HG03139 (cell line): ENCODE data around the gene PCDHGA12.

Source experiments
- ATAC-seq: cut with Tn5 transposase; IDR thresholded peaks from one replicate; pipeline ENCODE4 v1.9.1; 2021; ENCODE audit not compliant: unreplicated experiment

The PCDHGA12 gene

DNA sequence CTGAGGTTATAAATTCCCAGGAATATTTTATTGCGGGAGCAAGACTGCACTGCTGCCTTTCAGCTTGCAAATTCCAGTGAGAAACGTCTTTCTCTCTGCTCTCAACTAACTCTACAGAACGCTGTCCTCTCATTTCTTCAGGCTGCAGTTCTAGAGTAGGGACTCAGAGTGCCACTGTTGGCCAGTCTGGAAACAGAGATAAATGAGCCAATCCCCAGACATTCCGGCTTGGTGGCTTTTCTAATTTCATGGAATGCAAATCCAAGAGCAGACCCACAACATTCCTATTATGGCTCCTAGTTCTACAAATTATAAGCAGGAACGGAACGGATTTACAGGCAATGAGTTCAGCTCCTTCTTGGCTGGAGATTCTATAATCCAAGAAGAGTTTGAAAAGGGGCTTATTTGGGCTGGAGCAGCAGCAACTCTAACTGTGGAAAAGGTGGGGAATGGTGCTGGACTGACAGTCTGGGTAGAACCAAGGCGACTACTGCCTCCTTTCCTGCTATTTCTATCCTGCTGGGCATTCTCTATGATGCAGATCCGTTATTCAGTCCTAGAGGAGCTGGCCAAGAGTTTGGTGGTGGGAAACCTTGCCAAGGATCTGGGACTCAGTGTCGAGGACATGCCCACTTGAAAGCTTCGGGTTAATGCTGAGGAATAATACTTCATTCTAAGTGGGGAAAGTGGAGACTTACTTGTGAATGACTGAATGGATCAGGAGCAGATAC lies 9.3 kb downstream of the PCDHGA12 start:
- no peak for ATAC-seq

DNA sequence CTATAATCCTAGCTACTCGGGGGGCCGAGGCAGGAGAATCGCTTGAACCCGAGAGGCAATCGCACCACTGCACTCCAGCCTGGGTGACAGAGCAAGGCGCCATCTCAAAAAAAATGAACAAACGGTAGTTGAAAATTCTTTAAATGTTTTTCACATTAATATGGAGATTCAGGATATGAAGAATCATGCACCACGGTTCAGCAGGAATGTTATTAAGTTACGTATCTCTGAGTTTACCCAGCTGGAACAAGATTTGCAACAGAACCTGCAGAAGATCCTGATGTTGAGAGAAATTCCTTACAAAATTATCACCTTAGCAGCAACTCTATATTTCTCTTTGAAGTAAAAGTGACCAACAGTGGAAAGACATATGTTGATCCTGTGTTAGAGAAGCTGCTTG lies 10.0 kb downstream of the PCDHGA12 start:
- ATAC-seq: no peak

DNA sequence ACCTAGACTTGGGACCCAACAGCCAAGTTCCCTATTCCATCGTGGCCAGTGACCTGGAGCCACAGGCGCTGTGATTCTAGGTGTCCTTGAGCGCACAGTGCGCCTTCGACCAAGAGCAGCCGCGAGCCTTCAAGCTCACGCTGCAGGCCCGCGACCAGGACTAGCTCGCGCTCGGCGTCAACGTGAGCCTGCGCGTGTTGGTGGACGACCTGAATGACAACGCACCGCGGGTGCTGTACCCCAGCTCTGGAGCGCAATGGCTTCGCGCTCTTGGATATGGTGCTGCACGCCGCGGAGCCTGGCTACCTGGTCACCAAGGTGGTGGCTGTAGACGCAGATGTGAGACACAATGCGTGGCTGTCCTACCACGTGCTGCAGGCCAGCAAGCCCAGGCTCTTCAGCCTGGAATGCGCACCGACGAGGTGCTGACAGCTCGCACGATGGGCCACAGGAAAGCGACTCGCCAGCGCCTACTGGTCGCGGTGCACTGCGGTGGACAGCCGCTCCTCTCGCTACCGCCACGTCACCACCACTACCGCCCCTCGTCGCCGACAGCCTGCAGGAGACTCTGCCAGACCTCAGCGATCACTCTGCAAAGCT lies 11.4 kb downstream of the PCDHGA12 start:
- ATAC-seq: no peak

DNA sequence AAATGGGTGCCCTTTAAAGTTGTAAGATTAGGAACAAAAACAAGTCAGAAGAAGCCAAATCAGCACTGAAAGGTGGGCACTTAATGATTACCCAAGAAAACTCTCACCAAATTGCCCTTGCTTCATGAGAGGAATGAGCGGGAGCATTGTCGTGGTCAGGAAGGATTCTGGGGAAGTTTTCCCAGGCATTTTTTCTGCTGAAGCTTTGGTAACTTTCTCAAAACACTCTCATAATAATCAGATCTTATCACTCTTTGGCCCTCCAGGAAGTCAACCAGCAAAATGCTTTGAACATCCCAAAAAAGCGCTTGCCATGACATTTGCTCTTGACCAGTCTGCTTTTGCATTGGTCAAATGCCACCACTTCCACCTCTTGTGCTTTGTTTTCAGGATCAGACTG lies 35.0 kb downstream of the PCDHGA12 start:
- no peak for ATAC-seq

DNA sequence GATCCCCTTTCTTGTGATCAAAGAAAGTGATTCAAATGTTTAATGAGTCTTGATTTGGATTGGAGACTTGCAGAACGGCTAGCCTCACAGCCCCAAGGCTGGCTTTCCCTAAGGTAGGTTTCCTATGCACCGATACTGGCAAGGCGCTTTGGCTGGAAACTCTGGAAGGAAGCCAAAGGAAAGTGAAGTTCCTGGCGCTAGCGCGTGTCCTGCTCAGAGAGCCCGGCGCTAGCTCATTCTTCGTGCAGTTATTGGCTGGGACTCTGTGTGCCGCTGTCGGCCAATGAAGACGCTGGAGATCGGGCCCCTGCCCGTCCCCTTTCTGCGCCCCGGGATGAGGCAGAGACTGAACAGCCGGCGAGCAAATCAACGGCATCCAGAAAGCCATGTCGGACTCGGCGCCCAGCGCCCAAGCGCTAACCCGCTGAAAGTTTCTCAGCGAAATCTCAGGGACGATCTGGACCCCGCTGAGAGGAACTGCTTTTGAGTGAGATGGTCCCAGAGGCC lies 45.4 kb downstream of the PCDHGA12 start, which contains the start of gene PCDHGC3:
Gene PCDHGC3 (plus strand): TSS at position 342 of the 507 bp plus-strand sequence. CDS start 151 bp downstream, at position 493.
- peak; percentile 96 for ATAC-seq

DNA sequence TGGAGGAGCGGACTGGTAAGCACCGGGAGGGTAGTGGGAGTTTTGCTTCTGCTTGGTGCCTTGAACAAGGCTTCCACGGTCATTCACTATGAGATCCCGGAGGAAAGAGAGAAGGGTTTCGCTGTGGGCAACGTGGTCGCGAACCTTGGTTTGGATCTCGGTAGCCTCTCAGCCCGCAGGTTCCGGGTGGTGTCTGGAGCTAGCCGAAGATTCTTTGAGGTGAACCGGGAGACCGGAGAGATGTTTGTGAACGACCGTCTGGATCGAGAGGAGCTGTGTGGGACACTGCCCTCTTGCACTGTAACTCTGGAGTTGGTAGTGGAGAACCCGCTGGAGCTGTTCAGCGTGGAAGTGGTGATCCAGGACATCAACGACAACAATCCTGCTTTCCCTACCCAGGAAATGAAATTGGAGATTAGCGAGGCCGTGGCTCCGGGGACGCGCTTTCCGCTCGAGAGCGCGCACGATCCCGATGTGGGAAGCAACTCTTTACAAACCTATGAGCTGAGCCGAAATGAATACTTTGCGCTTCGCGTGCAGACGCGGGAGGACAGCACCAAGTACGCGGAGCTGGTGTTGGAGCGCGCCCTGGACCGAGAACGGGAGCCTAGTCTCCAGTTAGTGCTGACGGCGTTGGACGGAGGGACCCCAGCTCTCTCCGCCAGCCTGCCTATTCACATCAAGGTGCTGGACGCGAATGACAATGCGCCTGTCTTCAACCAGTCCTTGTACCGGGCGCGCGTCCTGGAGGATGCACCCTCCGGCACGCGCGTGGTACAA lies 46.0 kb downstream of the PCDHGA12 start:
- no peak for ATAC-seq

DNA sequence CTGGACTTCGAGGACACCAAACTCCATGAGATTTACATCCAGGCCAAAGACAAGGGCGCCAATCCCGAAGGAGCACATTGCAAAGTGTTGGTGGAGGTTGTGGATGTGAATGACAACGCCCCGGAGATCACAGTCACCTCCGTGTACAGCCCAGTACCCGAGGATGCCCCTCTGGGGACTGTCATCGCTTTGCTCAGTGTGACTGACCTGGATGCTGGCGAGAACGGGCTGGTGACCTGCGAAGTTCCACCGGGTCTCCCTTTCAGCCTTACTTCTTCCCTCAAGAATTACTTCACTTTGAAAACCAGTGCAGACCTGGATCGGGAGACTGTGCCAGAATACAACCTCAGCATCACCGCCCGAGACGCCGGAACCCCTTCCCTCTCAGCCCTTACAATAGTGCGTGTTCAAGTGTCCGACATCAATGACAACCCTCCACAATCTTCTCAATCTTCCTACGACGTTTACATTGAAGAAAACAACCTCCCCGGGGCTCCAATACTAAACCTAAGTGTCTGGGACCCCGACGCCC lies 46.8 kb downstream of the PCDHGA12 start:
- ATAC-seq: no peak

DNA sequence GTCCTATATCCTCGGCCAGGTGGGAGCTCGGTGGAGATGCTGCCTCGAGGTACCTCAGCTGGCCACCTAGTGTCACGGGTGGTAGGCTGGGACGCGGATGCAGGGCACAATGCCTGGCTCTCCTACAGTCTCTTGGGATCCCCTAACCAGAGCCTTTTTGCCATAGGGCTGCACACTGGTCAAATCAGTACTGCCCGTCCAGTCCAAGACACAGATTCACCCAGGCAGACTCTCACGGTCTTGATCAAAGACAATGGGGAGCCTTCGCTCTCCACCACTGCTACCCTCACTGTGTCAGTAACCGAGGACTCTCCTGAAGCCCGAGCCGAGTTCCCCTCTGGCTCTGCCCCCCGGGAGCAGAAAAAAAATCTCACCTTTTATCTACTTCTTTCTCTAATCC lies 47.5 kb downstream of the PCDHGA12 start:
- no peak for ATAC-seq

DNA sequence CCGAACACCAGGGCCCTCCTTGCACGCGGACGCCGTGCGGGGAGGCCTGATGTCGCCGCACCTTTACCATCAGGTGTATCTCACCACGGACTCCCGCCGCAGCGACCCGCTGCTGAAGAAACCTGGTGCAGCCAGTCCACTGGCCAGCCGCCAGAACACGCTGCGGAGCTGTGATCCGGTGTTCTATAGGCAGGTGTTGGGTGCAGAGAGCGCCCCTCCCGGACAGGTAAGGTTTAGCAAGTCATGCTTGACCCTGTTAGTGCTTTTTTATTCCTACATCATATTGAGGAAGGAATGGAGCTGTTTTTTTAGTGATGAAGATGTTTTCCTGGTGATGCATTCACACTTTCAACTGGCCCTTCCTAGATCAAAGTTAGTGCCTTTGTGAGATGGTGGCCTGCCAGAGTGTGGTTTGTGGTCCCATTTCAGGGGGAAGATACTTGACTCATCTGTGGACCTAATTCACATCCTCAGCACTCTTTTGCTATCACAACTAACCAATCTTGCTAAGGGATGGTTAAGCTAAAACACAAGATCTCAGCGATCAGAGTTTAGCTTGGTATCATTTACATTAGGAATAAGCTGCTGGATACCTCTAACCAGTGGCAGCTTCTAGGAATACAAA lies 48.1 kb downstream of the PCDHGA12 start:
- ATAC-seq: no peak

DNA sequence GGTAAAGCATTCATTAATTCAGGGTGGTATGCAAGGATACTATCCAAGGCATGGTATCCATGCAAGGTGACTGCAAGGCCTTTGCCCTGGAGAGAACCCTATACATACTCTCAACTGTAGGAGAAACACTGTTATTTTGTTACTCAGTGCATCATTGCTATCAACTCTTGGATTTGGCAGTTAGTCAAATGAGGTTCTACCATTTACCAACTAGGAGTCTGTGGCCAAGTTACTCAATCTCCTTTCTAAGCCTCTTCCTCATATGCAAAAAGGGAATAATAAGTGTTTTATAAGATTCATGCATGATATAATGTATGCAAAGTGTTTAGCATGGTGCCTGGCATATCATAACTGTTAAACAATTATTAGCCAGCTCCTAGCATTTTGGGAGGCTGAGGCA lies 49.5 kb downstream of the PCDHGA12 start:
- no peak for ATAC-seq
